Upper lobe of left lung (tissue), 6 donors: ENCODE data around the gene MSH3. TPM values are rescaled to one million over a fixed set of nuclear protein-coding genes. Genes with fewer than 3 reads are reported as not detected.
"Not testable (repeated sequence)": the region's sequence is repeated elsewhere in the genome, so short reads cannot be mapped to it uniquely, and the experiment has no call there.

Experiments used
- ATAC-seq, 2 donors: fragments of 200-7000 bp; cut with Tn5 transposase; one replicate each; pipeline ENCODE4 v1.9.1; 2022; ENCODE audit warnings: mild to moderate bottlenecking in 2 of 2, moderate library complexity in 2 of 2; ENCODE audit not compliant: low FRiP score in 2 of 2
- DNase-seq, 2 donors: peaks; one replicate each; pipeline ENCODE4 v3.0.0-alpha.2; 2019 to 2020
- H3K27ac ChIP-seq, 4 donors: fragments of 200-600 bp; sonication (generic); one replicate each; pipeline ENCODE4 v1.5.1; 2016 to 2019
- H3K27me3 ChIP-seq, 4 donors: fragments of 200-600 bp; sonication (generic); one replicate each; pipeline ENCODE4 v1.5.1; 2017 to 2019
- H3K36me3 ChIP-seq, 4 donors: fragments of 200-600 bp; sonication (generic); one replicate each; pipeline ENCODE4 v1.5.1; 2016 to 2019
- H3K4me1 ChIP-seq, 4 donors: fragments of 200-600 bp; sonication (generic); one replicate each; pipeline ENCODE4 v1.5.1; 2018 to 2019
- H3K4me3 ChIP-seq, 4 donors: fragments of 200-600 bp; sonication (generic); one replicate each; pipeline ENCODE4 v1.5.1; 2017 to 2019; ENCODE audit warnings: mild to moderate bottlenecking in 2 of 4, moderate library complexity in 1 of 4
- H3K9me3 ChIP-seq, 4 donors: fragments of 200-600 bp; sonication (generic); one replicate each; pipeline ENCODE4 v1.5.1; 2018 to 2019
- CTCF ChIP-seq, 6 experiments: fragments of 450-650 bp in 4 of 6; fragments of 200-600 bp in 2 of 6; sonication (generic) in 2 of 6; IDR thresholded peaks; one replicate each; pipeline ENCODE4 v1.5.1; 2016 to 2019; ENCODE audit warnings: antibody characterized with exemption in 6 of 6
- EP300 ChIP-seq, 4 donors: sonication (generic); formaldehyde crosslinking; IDR thresholded peaks; one replicate each; pipeline ENCODE4 v1.5.1; 2017; ENCODE audit warnings: antibody characterized with exemption in 4 of 4, control low read depth in 2 of 4
- POLR2A ChIP-seq, 4 donors: fragments of 450-650 bp; IDR thresholded peaks; one replicate each; pipeline ENCODE4 v1.5.1; 2016 to 2017; ENCODE audit warnings: antibody characterized with exemption in 4 of 4, mild to moderate bottlenecking in 2 of 4
- POLR2AphosphoS5 ChIP-seq, 2 donors: sonication (generic); formaldehyde crosslinking; IDR thresholded peaks; one replicate each; pipeline ENCODE4 v1.5.1; 2017; ENCODE audit warnings: antibody characterized with exemption in 2 of 2
- WGBS, 2 donors: methylation state at CpG; one replicate each; pipeline ENCODE4 v1.1.5; 2017 to 2018; 5-methylcytosine and 5-hydroxymethylcytosine counted together
- total RNA-seq, 6 donors: library from RNA; depleted of rRNA in 4 of 6; stranded (reverse); fragments of >200 nt in 4 of 6; gene quantifications; one replicate each; pipeline versions ENCODE4 v1.1.0 to v1.2.1, GENCODE V29; 2016 to 2021
- donor health status: DM: no; HTN: no; CAD: no; lungs with moderate emphysema.
- donor health status: DM: no; HTN: yes; CAD: no; lungs with severe emphysema.

The MSH3 gene
- total RNA-seq, 6 donors from 2014 or later: 9.0 to 17.3 (median 12.5) TPM

- Histone ChIP-seq H3K27me3 (no peaks in the 10 kb centered on the region), H3K4me3 (no peak overlapping the region), H3K36me3 (peaks cover 0 to 23% (median 13%) of the 10 kb centered on the region in 4 donors), H3K4me1 (no peaks in the 10 kb centered on the region), H3K9me3 (no peaks in the 10 kb centered on the region), H3K27ac (no peak overlapping the region)
- TF ChIP-seq EP300 (IDR thresholded peaks at IDR 0.05) (no peak), CTCF (IDR thresholded peaks at IDR 0.05) (no peak), POLR2AphosphoS5 (IDR thresholded peaks at IDR 0.05) (no peak), POLR2A (IDR thresholded peaks at IDR 0.05) (no peak)
- ATAC-seq (no peak), DNase-seq (no peak)
- WGBS, 2 donors: 93 to 96% methylated on average over 2 of the region's 2 CpGs
Measured at GRCh38 chr5:80780024-80780423, 125.6 kb downstream of the MSH3 start.

- TF ChIP-seq POLR2AphosphoS5 (IDR thresholded peaks at IDR 0.05): no peak
- TF ChIP-seq CTCF (IDR thresholded peaks at IDR 0.05): no peak
- no peak for TF ChIP-seq EP300 (IDR thresholded peaks at IDR 0.05)
- no peak for TF ChIP-seq POLR2A (IDR thresholded peaks at IDR 0.05)
- H3K9me3 ChIP-seq: no peaks in the 10 kb centered on the region
- peaks cover 0 to 23% (median 13%) of the 10 kb centered on the region in 4 donors for H3K36me3 ChIP-seq
- H3K4me3 ChIP-seq: no peak overlapping the region
- WGBS, 2 donors: 97% methylated on average over 8 of the region's 8 CpGs
- ATAC-seq: no peak
- H3K27me3 ChIP-seq: no peaks in the 10 kb centered on the region
- H3K4me1 ChIP-seq: no peaks in the 10 kb centered on the region
- DNase-seq: no peak
- no peak overlapping the region for H3K27ac ChIP-seq
Measured at GRCh38 chr5:80780761-80781285, 126.4 kb downstream of the MSH3 start.

GRCh38 chr5:80781356-80781755, 126.9 kb downstream of the MSH3 start:
- 90 to 100% methylated on average over 1 of the region's 1 CpG for WGBS, 2 donors
- no peak for TF ChIP-seq EP300 (IDR thresholded peaks at IDR 0.05)
- no peak for TF ChIP-seq CTCF (IDR thresholded peaks at IDR 0.05)
- TF ChIP-seq POLR2A (IDR thresholded peaks at IDR 0.05): no peak
- TF ChIP-seq POLR2AphosphoS5 (IDR thresholded peaks at IDR 0.05): no peak
- DNase-seq (no peak), ATAC-seq (no peak)
- Histone ChIP-seq H3K4me3 (no peak overlapping the region), H3K4me1 (no peaks in the 10 kb centered on the region), H3K9me3 (no peaks in the 10 kb centered on the region), H3K27me3 (no peaks in the 10 kb centered on the region), H3K36me3 (peaks cover 0 to 23% (median 13%) of the 10 kb centered on the region in 4 donors), H3K27ac (no peak overlapping the region)

GRCh38 chr5:80782626-80783025, 128.2 kb downstream of the MSH3 start:
- H3K27ac ChIP-seq: no peak overlapping the region
- no peak for ATAC-seq

GRCh38 chr5:80783751-80784150, 129.3 kb downstream of the MSH3 start:
- ATAC-seq, H3K4me1 ChIP-seq, H3K9me3 ChIP-seq, H3K27me3 ChIP-seq, DNase-seq, H3K4me3 ChIP-seq, H3K27ac ChIP-seq: not testable (repeated sequence)
- 89 to 96% methylated on average over 8 of the region's 8 CpGs for WGBS, 2 donors
- H3K36me3 ChIP-seq: peaks cover 0 to 30% (median 18%) of the 10 kb centered on the region in 4 donors

More at GRCh38 chr5:80782626-80783025, 128.2 kb downstream of the MSH3 start:
- no peaks in the 10 kb centered on the region for H3K4me1 ChIP-seq
- no peak for DNase-seq
- H3K9me3 ChIP-seq: no peaks in the 10 kb centered on the region
- H3K36me3 ChIP-seq: peaks cover 0 to 21% (median 14%) of the 10 kb centered on the region in 4 donors
- H3K4me3 ChIP-seq: no peak overlapping the region
- no peak for TF ChIP-seq CTCF (IDR thresholded peaks at IDR 0.05)
- H3K27me3 ChIP-seq: no peaks in the 10 kb centered on the region
